ENCODE data around the gene TMEM163.

DNA sequence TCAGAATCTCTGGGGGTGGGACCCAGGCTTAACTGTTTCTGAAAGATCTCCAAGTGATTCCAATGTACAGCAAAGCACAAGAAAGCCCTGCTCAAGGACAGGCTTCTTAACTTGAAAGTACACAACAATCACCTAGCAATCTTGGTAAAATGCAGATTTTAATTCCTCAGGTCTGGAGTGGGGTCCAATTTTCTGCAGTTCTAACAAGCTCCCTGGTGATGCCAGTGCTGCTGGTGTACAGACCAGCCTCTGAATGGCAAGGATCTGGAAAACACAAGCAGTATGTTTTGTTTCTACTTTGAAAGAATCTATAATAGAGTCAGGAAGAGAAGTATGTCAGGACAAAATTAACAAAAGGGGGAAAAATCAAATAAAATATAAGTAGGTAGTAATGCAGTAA lies 7.8 kb upstream of the TMEM163 start:
- TF ChIP-seq, protein P1, sequence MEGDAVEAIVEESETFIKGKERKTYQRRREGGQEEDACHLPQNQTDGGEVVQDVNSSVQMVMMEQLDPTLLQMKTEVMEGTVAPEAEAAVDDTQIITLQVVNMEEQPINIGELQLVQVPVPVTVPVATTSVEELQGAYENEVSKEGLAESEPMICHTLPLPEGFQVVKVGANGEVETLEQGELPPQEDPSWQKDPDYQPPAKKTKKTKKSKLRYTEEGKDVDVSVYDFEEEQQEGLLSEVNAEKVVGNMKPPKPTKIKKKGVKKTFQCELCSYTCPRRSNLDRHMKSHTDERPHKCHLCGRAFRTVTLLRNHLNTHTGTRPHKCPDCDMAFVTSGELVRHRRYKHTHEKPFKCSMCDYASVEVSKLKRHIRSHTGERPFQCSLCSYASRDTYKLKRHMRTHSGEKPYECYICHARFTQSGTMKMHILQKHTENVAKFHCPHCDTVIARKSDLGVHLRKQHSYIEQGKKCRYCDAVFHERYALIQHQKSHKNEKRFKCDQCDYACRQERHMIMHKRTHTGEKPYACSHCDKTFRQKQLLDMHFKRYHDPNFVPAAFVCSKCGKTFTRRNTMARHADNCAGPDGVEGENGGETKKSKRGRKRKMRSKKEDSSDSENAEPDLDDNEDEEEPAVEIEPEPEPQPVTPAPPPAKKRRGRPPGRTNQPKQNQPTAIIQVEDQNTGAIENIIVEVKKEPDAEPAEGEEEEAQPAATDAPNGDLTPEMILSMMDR (conservative IDR thresholded peaks at IDR 0.05; ENCODE audit: low read length): no peak
- no peak for TF ChIP-seq EZH2phosphoT487 (IDR thresholded peaks at IDR 0.05; ENCODE audit: borderline replicate concordance, low read depth, low read length)

All from OCI-LY7 (cell line).